IPS DF 6.9 (cell line): ENCODE measurements around the gene ANTXR2.
"Not testable (repeated sequence)": the region's sequence is repeated elsewhere in the genome, so short reads cannot be mapped to it uniquely, and the experiment has no call there.

Experiments
- DNase-seq: peaks from one replicate; pipeline ENCODE4 v3.0.0-alpha.2; 2013; ENCODE audit warnings: low read depth, low spot score
- H3K27ac ChIP-seq: one replicate; pipeline ENCODE4 v1.5.1; 2013; ENCODE audit warnings: low read length, control low read depth
- H3K27me3 ChIP-seq: 2 replicates; pipeline ENCODE4 v1.6.1; 2013; ENCODE audit warnings: mild to moderate bottlenecking, low read length; ENCODE audit not compliant: control insufficient read depth, insufficient read depth
- H3K36me3 ChIP-seq: 2 replicates; pipeline ENCODE4 v1.6.1; 2013; ENCODE audit warnings: low read length; ENCODE audit not compliant: control insufficient read depth, insufficient read depth
- H3K4me1 ChIP-seq: 2 replicates; pipeline ENCODE4 v1.6.1; 2013; ENCODE audit warnings: low read length; ENCODE audit not compliant: control insufficient read depth, insufficient read depth
- H3K4me3 ChIP-seq: 2 replicates; pipeline ENCODE4 v1.5.1; 2013; ENCODE audit warnings: mild to moderate bottlenecking, low read length
- H3K9me3 ChIP-seq: 2 replicates; pipeline ENCODE4 v1.6.1; 2013; ENCODE audit warnings: low read length, inconsistent platforms; ENCODE audit not compliant: control insufficient read depth, insufficient read depth
- WGBS: extraction: QIAGEN DNeasy Blood & Tissue Kit; methylation state at CpG from one replicate; pipeline ENCODE4 v1.1.7; 2013; ENCODE audit warnings: mixed read lengths, missing lambda C conversion rate; ENCODE audit not compliant: insufficient read length, insufficient coverage; 5-methylcytosine and 5-hydroxymethylcytosine counted together

The ANTXR2 gene

GRCh38 chr4:79898055-79898454 is 175.0 kb downstream of the ANTXR2 start:
- Histone ChIP-seq H3K4me3 (no peak overlapping the region), H3K9me3 (no peaks in the 10 kb centered on the region), H3K36me3 (no peaks in the 10 kb centered on the region), H3K4me1 (no peaks in the 10 kb centered on the region), H3K27me3 (no peaks in the 10 kb centered on the region), H3K27ac (no peak overlapping the region)
- no CpG with 5 or more reads among the region's 2 CpGs for WGBS
- DNase-seq = no peak

DNA sequence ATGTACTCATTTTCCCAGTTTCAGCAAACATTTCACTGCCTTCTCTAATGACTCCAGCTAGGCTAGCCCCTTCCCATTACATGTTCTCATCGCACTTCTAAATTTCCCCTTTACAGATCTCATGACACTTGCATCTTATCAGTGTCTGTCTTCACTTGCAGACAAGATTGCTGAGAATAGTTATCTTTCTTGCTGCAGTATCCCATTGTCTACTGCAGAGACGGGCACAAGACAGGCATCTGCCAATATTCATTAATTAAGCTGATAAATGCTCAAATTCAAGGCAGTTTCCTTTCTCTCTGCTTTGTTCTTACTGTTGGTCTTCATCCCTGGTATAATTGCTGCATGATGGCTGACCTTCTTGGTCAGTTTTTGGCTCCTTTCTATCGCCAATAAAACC is 175.9 kb downstream of the ANTXR2 start:
- Histone ChIP-seq H3K4me1 (no peaks in the 10 kb centered on the region), H3K9me3 (no peaks in the 10 kb centered on the region), H3K36me3 (no peaks in the 10 kb centered on the region), H3K4me3 (no peak overlapping the region), H3K27me3 (no peaks in the 10 kb centered on the region), H3K27ac (no peak overlapping the region)
- no peak for DNase-seq
- no CpG with 5 or more reads among the region's 3 CpGs for WGBS

DNA sequence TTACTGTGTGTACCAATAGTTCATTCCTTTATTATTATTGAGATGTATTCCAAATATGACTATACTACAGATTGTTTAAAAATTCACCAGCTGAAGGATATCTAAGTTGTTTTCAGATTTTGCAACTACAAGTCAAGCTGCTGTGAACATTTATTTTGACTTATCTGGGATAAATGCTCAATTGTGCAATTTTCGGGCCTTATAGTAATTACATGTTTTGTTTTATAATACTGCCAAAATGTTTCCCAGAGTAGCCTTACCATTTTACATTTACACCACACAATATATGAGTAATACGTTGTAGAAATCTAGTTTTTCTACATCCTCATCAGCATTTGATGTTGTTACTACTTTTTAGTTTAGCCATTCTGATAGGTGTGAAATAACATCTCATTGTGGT is 179.6 kb downstream of the ANTXR2 start:
- H3K4me3 ChIP-seq = no peak overlapping the region
- no peak overlapping the region for H3K27ac ChIP-seq
- DNase-seq = no peak
- H3K27me3 ChIP-seq = no peaks in the 10 kb centered on the region
- no peaks in the 10 kb centered on the region for H3K4me1 ChIP-seq
- H3K9me3 ChIP-seq = no peaks in the 10 kb centered on the region
- no CpG with 5 or more reads among the region's 2 CpGs for WGBS
- H3K36me3 ChIP-seq = no peaks in the 10 kb centered on the region

DNA sequence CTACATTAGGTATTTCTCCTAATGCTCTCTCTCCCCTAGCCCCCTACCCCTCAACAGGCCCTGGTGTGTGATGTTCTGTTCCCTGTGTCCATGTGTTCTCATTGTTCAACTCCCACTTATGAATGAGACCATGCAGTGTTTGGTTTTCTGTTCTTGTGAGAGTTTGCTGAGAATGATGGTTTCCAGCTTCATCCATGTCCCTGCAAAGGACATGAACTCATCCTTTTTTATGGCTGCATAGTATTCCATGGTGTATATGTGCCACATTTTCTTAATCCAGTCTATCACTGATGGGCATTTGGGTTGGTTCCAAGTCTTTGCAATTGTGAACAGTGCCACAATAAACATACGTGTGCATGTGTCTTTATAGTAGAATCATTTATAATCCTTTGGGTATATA is 184.0 kb downstream of the ANTXR2 start:
- not testable (repeated sequence) for H3K36me3 ChIP-seq, DNase-seq, H3K9me3 ChIP-seq, H3K4me3 ChIP-seq, H3K27ac ChIP-seq, H3K27me3 ChIP-seq, H3K4me1 ChIP-seq
- no CpG with 5 or more reads among the region's 1 CpG for WGBS

- H3K27ac ChIP-seq = no peak overlapping the region
- H3K9me3 ChIP-seq = no peaks in the 10 kb centered on the region
- WGBS = no CpG with 5 or more reads among the region's 1 CpG
- DNase-seq = no peak
- H3K4me1 ChIP-seq = no peaks in the 10 kb centered on the region
- no peak overlapping the region for H3K4me3 ChIP-seq
- H3K36me3 ChIP-seq = no peaks in the 10 kb centered on the region
- H3K27me3 ChIP-seq = no peaks in the 10 kb centered on the region
Observed at GRCh38 chr4:79886557-79886956, 186.5 kb downstream of the ANTXR2 start.

- no CpG with 5 or more reads among the region's 5 CpGs for WGBS
- Histone ChIP-seq H3K27me3 (no peaks in the 10 kb centered on the region), H3K27ac (no peak overlapping the region), H3K36me3 (no peaks in the 10 kb centered on the region), H3K4me3 (no peak overlapping the region), H3K9me3 (no peaks in the 10 kb centered on the region), H3K4me1 (no peaks in the 10 kb centered on the region)
- no peak for DNase-seq
Observed at GRCh38 chr4:79886021-79886420, 187.0 kb downstream of the ANTXR2 start.

GRCh38 chr4:79883290-79883689 is 189.7 kb downstream of the ANTXR2 start:
- no peaks in the 10 kb centered on the region for H3K27me3 ChIP-seq
- no peak overlapping the region for H3K27ac ChIP-seq
- H3K36me3 ChIP-seq = no peaks in the 10 kb centered on the region
- H3K4me3 ChIP-seq = no peak overlapping the region
- no peak for DNase-seq
- no peaks in the 10 kb centered on the region for H3K4me1 ChIP-seq
- WGBS = no CpG with 5 or more reads among the region's 1 CpG
- no peaks in the 10 kb centered on the region for H3K9me3 ChIP-seq

DNA sequence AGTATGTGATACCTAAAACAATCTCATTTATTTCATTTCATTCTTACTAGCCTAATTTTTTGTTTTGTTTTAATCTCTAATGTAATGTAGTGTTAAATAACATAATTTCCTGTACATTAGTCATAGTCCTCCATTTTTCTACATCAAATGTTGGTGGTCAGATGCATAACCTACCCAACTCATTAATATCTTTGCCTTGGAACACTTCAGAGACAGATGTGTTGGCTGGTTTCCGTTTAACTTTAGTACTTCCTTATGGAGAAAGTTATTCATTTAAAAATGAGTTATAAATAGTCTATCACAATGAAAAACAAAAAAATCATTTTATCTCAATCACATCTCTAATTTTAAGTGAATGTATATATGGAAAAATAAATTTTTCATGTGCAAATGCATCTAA is 190.2 kb downstream of the ANTXR2 start:
- no peaks in the 10 kb centered on the region for H3K36me3 ChIP-seq
- H3K9me3 ChIP-seq = no peaks in the 10 kb centered on the region
- no peak for DNase-seq
- no CpG with 5 or more reads among the region's 1 CpG for WGBS
- H3K4me1 ChIP-seq = no peaks in the 10 kb centered on the region
- no peak overlapping the region for H3K4me3 ChIP-seq
- H3K27ac ChIP-seq = no peak overlapping the region
- H3K27me3 ChIP-seq = no peaks in the 10 kb centered on the region

DNA sequence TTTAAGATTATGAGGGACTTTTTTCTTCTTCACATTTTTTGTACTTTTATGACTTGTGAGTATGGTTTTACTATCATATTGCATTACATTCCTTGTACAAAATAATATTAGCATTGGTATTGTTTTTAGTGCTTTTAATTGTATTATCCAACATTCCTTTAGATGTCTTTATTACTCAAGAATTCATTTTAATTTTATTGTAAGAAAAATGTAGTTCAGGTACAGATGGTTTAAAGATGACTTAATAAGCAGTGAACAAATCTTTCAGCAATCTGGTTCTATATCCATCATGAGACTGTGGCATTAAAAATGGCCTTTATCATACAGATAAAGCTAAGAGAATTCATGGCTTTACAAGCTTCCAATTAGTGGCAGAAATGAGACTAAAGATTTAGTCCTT is 191.6 kb downstream of the ANTXR2 start:
- Histone ChIP-seq H3K27me3 (no peaks in the 10 kb centered on the region), H3K27ac (no peak overlapping the region), H3K9me3 (no peaks in the 10 kb centered on the region), H3K36me3 (no peaks in the 10 kb centered on the region), H3K4me3 (no peak overlapping the region), H3K4me1 (no peaks in the 10 kb centered on the region)
- DNase-seq = no peak

DNA sequence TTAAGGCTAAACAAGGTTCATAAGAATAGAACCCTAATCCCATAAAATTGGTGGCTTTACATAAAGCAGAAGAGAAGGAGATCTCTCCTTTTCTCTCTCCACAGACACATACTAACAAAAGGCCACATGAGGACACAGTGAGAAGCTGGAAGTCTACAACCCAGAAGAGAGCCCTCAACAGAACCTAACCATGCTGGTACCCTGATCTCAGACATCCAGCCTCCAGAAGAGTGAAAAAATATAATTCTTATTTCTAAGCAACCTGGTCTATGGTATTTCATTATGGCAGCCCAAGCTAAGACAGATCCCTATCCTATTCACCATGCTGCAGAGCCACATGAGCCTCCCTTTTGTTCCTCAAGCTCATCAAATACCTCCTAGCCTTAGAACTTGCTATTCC is 195.5 kb downstream of the ANTXR2 start:
- Histone ChIP-seq H3K4me3 (no peak overlapping the region), H3K4me1 (no peaks in the 10 kb centered on the region), H3K27me3 (no peaks in the 10 kb centered on the region), H3K36me3 (no peaks in the 10 kb centered on the region), H3K9me3 (no peaks in the 10 kb centered on the region), H3K27ac (no peak overlapping the region)
- DNase-seq = no peak

DNA sequence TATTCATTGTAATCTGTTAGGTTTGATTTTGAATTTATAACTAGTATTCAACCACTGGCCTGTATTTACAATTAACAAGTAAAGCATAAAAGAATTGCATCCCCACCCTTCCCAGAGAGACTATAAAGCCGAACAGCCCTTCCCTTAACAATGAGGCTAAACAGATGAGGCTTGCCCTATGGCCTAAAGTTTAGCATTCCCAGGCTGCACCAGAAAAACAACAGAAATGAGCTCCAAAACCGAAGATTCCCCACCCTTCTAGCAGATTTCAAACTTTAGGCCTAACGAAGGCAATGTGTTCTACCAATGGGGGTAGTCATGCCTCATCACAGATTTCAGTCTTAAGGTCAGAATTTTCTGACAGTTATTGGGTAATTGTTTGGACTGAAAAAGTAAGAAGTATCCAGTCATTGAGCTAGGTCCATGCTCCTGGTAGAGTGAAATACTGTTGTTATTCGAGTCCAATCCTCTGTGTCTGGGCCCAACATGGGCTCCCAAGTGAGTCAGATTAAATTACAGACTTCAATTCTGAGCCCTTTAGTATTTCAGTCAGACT is 197.6 kb downstream of the ANTXR2 start:
- H3K9me3 ChIP-seq = no peaks in the 10 kb centered on the region
- no peaks in the 10 kb centered on the region for H3K27me3 ChIP-seq
- no peak overlapping the region for H3K4me3 ChIP-seq
- no peaks in the 10 kb centered on the region for H3K4me1 ChIP-seq
- H3K36me3 ChIP-seq = no peaks in the 10 kb centered on the region
- H3K27ac ChIP-seq = no peak overlapping the region
- no peak for DNase-seq
- no CpG with 5 or more reads among the region's 4 CpGs for WGBS
